ENCODE data around the gene RPS21.
A peak's percentile ranks its signal among the peaks of the same experiment; 100 is the strongest.

The RPS21 gene

DNA sequence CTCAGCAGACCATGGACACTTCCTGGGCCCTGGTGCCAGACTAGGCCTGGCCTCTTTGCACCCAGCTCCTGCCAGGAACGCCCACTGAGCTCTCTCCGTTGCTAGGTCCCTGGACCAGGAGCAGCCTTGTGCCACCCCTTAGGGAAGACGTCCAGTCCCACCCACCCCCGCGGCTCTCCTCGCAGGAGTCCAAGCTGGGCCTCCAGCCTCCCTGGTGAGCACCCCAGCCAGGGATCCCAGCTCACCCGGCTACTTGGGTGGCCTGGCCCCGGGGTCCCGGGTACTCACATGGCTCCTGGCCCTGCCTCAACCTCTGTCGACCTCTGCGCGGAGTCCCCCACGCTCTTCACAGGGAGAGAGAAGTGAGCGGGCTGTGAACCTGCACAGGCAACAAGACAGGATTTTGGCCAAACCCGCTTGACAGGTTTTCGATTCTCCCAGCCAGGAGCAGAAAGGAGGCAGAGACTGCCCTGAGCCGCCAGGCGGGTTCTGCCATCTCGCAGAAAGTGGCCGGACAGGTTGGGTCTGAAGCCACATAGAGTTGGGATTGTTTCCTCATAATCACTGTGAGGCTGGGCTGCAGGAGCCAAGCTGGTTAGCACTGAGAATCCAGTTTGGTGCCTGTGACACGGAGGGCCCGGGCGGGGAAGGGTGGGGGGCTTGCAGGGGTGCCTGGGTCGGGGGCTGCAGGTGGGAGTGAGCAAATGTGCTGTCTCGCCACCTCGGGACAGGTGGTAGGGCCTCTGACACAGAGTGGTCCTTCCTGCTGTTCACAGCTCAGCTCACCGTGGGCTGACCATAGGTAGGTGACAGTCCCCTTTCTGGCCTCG lies 40.5 kb downstream of the RPS21 start, which contains the start of gene RBBP8NL:
Gene RBBP8NL (minus strand): TSS at position 368 of the 830 bp plus-strand sequence. CDS start 7,892 bp downstream, outside the sequence.
- no peak for DNase-seq

DNA sequence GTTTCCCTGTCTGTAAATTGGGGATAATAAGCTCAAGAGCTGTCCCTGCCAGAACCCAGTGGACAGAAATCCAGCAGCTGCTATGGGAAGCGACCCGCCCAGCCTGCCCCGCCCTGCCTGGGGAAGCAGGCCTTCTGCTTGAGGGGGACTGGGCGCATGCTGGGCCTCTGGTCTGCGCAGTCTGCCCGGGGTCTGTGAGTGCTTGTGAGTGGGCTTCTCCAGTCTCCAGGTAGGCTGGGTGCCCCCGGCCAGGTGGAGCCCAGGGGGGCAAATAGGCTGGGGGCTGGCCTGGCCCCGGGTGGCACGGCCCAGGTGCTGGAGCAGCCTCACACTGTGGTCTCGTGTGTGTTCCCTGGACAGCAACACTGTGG lies 41.1 kb downstream of the RPS21 start:
- DNase-seq = no peak

DNA sequence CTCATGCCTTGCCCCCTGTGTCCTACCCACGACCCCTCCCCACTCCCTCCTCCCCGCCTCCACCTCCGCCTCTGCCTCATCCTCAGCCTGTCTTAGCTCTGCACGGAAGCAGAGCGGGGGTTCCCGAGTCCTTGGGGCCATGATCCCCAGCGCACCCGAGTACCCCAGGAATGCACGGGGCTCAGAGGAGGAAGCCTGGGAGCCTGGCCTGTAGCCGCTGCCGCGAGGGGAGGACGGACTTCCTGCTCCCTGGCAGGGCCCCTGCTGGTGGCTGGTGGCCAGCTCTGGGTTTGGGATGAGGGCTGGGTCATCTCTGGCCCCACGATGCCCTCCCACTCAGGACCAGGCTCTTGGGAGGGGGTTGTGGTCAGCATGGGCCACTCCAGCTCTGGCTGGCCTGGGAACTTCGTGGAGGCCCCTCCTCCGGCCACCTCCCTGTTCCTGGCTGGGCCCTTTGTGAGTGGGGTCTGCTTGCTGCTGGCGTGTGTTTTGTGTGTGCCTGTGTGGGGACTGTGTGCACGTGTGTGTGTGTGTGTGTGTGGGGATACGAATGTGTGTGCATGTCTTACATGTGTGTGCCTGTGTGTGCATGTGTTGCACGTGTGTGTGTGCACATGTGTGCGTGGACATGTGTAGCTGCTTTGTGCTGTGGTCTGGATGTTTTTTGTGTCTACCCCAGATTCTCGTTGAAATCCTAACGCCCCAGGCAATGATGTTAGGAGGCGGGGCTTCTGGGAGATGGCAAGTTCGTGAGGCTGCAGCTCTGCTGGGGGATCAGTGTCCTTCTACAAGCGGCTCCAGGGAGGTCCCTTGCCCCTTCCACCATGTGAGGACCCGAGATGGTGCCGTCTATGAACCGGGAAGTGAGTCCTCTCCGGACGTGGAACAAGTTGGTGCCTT lies 41.7 kb downstream of the RPS21 start:
- DNase-seq = no peak

DNA sequence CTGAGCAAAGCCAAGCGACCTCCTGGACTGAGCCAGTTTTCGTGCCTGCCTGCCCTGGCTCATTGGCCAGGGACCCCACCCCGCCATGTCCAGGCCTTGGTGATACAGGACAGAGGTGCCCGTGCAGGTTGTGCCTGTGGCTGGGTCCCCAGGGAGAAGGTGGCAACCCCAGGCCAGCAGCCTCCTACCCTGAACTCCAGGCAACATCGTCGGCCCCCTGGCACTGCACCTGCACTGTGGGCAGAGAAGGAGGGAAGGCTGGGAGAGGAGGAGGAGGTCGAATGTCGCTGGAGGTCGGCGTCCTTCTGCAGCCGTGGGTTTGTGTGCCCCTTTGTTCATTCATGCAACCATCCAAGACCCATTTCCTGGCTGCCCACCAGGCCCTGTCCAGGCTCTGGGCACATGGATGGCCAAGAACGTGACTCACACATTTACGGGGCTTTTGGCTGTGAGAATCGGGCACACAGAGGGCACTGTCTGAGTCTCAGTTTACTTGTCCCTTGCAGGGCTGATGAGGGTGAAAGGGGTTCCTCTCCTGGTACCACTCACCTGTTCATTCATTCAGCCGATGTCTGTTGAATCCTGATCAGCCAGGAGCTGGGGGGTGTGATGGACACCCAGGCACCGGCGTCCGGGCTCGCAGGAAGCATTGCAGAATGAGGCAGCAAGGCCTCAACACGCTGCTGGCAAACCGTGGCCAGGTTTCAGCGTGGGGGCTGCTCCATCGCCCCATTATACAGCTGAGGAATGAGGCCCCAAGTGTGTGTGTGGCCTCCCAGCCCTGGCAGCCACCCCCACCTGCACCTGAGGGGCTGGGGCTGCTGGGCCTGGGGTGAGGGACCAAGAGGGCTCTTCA lies 42.8 kb downstream of the RPS21 start:
- DNase-seq = no peak

DNA sequence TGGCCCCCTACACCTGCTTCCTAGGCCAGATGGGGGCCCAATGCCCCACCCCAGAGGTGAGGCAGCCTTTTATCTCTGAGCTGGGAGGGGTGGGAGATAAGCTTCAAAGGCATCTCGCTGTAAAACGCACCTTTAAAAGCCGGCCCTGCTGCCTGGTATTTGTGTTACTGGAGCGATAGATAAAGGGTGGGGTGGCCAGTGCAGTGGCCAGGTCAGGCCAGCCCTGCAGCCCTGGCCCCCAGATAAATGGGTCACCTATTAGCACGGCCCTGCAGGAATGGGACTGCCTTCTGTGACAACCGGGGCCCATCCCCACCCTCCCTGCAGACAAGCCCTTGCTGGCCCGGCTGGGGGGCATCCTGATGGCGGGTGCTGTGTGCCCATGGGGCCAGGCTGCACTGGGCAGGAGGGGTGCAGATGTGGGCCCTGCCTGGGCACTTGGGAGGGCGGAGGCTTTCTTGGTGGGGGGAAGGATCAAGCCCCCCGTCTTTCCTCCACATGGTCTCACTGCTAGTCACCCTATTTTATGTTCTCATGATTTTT lies 43.5 kb downstream of the RPS21 start:
- no peak for DNase-seq

DNA sequence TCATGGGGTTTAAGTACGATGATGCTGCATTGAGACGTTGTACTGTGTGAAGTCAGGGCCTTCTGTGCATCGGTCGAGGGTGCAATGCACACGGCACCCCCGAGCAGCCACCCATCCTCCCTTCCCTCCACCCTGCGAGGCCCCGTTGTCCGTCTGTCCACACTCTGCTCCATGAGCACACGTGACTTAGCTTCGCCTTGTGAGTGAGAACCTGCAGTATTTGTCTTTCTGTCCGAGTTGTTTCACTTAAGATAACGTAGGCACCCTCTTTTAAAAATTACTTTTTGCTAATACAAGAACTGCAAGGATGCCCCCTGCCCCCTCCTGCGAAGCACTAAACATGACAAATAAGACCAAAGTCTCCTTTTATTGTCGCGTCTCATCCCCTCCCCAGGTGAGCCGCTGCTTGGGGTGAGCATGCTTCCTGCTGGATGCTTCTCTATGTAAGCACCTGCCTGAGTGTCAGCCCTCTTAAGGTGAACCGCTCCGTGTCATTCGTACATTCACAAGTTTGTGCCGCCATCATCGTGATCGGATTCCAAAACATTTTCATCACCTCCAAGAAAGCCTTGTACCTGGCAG lies 44.1 kb downstream of the RPS21 start:
- no peak for DNase-seq

DNA sequence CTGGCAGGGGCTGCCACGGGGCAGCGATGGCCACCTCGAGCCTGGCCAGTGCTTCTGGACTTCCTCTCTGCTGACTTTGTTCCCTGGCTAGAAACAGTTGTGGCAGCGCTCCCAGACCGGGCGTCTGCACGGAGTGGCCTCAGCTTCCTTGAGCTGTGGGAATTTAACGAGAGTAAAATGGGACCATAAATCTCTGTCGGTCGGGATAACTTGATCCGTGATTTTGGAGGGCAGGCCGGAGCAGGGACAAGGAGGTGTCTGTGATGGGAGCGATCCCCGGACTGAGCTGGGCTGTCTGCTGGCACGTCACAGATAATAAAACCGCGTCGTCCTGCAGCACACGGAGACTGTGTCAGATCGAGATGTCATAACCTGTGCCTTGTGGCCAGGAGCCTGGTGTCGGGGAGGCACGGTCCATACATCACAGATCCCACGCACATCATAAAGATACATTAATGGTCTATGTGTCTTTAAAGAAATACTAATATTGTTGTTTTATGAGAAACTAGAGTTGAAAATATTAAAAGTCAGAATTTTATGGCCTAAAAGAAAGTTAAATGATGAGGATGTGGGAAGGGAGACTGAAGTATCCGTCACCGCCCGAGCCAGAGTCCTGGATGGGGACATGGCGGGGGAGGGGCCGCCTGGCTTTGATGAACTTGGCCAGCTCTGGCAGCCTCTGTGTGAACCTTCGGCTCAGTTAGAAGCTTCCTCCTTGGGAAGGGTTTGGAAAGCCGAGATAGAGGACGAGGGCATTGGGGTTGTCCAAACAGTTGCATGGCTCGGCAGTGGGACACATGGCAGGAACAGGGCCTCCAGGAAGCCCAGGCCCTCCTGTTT lies 47.0 kb downstream of the RPS21 start:
- peak in 5 of 14 donors; percentile 12 to 45 (median 24) for DNase-seq

DNA sequence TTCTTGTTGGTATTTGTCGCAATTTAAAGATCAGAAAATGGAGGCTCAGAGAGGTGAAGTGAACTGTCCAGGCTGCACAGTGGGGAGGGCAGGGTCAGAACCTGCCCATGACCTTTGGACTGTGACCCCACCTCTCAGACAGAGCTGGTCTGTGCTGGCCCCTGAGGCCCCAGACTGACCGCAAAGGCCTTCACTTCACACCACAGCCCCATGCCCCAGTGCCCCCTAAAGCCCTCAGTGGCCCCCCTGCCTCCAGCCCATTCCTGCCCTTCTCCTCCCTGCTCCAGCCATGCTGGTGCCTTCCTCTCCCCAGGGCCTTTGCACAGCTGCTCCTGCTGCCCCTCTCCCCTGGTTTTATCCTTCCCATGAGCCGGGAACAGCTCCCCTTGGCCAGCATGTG lies 49.8 kb downstream of the RPS21 start:
- no peak for DNase-seq

DNA sequence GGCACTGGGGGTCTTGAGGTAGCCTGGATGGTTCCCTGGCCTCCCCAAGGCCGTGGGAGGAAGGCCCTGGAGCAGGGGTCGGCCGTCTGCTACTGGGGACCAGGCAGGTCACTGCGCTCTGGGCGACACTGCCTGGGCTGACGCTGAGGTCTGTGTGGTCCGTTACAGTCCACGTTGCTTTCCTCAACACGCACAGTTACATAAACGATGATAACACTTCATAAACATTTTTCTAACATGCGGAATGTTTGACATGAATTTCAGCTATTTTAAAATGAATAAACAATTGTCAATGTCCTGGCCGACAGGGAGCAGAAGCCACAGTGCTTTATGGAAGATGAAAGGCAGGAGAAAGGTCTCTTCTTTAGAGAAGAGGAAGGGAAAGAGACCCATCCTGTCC lies 50.6 kb downstream of the RPS21 start:
- no peak for DNase-seq

DNA sequence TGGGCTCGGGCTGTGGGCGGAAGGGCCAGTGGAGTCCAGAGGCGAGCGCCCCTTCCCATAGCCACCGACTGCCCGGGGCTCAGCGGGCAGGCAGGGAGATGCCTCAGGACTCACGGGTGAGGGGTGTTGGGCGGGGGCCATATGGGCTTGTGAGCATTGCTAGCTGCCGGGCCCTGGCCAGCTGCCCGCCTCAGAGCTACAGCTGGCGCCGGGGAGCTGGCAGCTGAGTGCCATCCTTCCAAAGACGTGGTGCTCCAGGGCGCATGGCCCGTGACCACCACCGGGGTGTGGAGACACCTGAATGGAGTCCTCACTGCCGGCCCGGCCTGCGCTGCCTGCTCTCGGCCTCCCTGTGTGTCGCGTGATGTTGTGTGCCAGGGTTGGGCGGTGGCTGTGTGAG lies 51.0 kb downstream of the RPS21 start:
- DNase-seq = peak in 2 of 14 donors; percentile 1 to 8
